Muscle of back (tissue), 13 donors: ENCODE results near the gene ZNF829. TPM values are rescaled to one million over a fixed set of nuclear protein-coding genes. Genes with fewer than 3 reads are reported as not detected.

Source experiments
- DNase-seq, 3 donors: peaks; one replicate each; pipeline versions ENCODE4 v3.0.0 to v3.0.0-alpha.2; 2013
- long read RNA-seq, 9 donors: transcript quantifications; one replicate each; lab custom pipeline, GENCODE V29; 2026
- polyA plus RNA-seq, 10 donors: library from polyadenylated mRNA; unstranded; fragments of 120-200 nt; gene quantifications; one replicate each; pipeline ENCODE4 v1.2.1, GENCODE V29; 2013; ENCODE audit not compliant: insufficient read length in 10 of 10

Gene ZNF829
- 1 to 10 TPM; 3.8 to 6.4 (median 4.4) TPM for polyA plus RNA-seq
- long read RNA-seq, donor 1: 0 reads
- long read RNA-seq, donor 2: 0 reads
- long read RNA-seq, donor 3: 0 reads
- long read RNA-seq, donor 4: 0 reads
- long read RNA-seq, donor 5: 0 reads
- long read RNA-seq, donor 6, partial matches to known transcripts: 0 of 1 reads
- long read RNA-seq, donor 6, other reads (novel, unspliced or antisense): 0 of 1 reads
- long read RNA-seq, donor 7: 0 reads
- long read RNA-seq, donor 8: 0 reads
- long read RNA-seq, donor 9: 0 reads

GRCh38 chr19:36915992-36916830 lies at the start of gene ZNF829, which contains the start of gene ZNF568:
Gene ZNF829, minus strand, starts transcription at chr19:36916291. Its CDS starts 1,124 bp downstream, at chr19:36915167.
Gene ZNF568, plus strand, starts transcription at chr19:36916332. Its CDS starts 6,439 bp downstream, at chr19:36922771.
- peak; percentile 90 to 99 (median 91) for DNase-seq

DNA sequence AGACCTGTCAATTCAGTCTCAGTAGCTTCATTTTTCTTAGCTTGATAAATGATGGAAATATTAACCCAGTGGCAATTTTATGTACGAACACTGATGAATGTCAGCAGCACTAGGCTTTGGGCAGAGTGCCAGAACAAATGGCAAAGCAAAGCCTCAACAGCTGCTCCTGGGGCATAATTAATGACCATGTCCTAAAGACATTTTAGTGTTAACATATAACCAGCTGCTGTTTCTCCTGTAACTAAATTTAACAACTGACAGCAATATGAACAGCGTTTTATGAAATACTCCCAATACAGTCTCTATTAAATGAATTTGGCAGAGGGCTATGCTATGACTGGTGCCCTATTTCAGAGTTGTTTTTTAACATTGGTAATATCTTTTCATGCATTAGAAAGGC lies 47.2 kb upstream of the ZNF829 start:
- DNase-seq: peak; percentile 73 to 82 (median 74)

DNA sequence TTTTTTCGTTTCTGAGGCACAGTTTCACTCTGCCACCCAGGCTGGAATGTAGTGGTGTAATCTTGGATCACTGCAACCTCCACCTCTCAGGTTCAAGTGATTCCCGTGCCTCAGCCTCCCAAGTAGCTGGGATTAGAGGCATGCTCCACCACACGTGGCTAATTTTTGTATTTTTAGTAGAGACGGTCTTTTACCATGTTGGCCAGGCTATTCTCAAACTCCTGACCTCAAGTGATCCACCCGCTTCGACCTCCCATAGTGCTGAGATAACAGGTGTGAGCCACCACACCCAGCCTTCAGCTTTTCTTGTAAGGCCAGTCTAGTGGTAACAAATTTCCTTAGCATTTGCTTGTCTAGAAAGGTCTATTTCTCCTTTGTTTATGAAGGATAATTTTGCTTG lies 46.3 kb upstream of the ZNF829 start:
- DNase-seq: no peak

GRCh38 chr19:36950335-36951119 lies 34.4 kb upstream of the ZNF829 start:
- DNase-seq: no peak

DNA sequence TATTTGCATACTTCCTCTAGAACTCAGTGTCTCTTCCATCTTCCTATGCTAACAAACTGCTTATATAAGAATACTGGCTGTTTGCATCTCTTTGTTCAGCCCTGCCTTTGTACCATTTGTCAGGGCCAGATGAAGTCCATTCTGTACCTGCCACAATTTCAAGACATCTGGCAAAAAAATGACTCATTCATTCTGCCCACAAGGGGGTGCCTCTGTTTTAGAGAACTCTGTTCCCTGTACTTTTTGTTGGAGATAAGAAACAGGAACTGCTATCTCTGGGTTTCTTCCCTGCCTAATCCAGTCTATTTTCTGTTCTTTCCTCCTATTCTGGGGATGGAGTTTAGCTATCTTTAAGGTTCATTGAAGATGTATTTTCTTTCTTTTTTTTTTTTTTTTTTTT lies 23.1 kb upstream of the ZNF829 start:
- no peak for DNase-seq

GRCh38 chr19:36931684-36932083 lies 15.6 kb upstream of the ZNF829 start:
- no peak for DNase-seq

GRCh38 chr19:36918090-36918489 lies 2.0 kb upstream of the ZNF829 start:
- no peak for DNase-seq

DNA sequence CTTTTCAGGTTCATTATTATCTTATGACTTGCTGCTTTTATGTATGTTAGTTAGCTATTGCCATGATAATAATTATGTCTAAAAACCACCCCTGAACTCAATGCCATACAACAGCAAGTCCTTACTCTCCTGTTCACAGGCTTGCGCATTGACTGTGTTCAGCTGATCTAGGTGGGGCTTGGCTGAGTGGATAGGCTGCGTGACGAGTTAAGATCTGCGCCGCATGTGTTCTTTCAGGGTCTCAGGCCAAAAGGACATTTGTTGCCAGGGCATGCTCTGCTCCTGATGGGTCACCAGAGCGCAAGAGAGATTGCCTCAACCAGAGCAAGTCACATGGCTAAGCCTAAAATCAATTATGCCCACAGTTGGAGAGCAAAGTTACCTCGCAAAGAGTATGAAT lies 900 bp upstream of the ZNF829 start:
- peak; percentile 41 to 66 (median 42) for DNase-seq

GRCh38 chr19:36898422-36898821 lies 17.7 kb downstream of the ZNF829 start:
- no peak for DNase-seq

DNA sequence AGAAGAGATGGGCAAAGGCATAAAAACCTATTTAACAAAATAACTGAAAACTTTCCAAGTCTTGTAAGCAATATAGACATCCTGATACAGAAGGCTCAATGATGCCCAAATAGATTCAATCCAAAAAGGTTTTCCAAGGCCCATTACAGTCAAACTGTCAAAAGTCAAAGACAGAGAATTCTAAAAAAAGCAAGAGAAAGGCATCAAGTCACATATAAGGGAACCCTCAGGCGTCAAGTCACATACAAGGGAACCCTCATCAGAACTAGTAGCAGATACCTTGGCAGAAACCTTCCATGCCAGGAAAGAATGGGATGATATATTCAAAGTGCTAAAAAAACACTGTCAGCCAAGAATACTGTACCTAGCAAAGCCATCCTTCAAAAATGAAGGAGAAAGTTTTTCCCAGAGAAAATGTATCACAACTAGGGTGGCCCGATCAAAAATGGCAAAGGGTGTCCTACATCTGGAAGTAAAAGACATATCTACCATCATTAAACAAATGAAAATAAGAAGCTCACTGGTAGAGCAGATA lies 21.2 kb downstream of the ZNF829 start:
- peak in 1 of 3 donors; percentile 2 for DNase-seq

GRCh38 chr19:36891768-36892357 lies 24.2 kb downstream of the ZNF829 start:
- DNase-seq: no peak

- no peak for DNase-seq
Measured at GRCh38 chr19:36876993-36877938, 38.8 kb downstream of the ZNF829 start.

- no peak for DNase-seq
Measured at GRCh38 chr19:36851898-36852297, 64.2 kb downstream of the ZNF829 start.

DNA sequence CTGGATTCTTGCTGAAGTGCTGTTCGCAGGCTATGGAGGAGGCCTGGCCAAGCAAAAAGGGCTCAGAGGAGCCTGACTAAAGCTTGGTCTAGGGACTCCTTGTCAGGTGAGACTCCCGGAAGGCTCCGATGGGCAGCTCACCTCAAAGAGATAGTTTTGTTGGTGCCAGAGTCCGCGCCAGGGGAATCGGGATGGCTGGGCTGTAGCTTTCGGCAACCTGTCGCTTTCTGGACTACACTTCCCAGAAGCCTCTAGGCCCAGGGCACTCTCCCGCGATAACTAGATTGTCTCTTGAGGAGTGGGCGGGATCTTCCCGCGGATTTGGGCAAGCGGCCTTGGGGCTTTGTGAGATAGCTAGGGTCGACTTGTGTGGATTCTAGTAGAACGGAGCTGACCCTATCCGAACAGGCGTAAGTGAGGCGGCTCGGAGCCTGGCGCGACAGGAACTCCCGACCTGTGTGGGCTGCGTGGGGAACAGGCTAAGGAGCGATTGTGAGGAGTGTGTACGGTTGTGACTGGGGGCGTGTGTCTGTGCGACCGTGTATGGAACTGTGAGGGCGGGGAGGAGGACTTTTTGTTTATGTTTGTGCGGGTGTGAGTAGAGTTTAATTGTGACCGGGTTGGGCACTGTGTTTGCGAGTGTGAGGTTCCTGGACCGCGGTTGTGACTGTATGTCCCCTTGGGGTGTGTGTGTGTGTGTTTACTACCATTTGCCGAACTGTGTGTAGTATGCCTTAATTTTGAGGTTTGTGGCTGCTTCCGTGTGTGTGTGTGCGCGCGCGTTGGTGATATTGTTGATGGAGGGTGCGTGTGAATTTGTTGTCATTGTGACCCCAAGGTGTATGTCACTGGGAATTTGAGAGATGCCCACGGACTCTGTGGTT lies 65.3 kb downstream of the ZNF829 start, which contains the start of gene ZNF345:
ZNF345 (plus strand) TSS at position 318 of the 884 bp plus-strand sequence. CDS start 25,955 bp downstream, outside the sequence.
- peak; percentile 96 to 99 (median 97) for DNase-seq

DNA sequence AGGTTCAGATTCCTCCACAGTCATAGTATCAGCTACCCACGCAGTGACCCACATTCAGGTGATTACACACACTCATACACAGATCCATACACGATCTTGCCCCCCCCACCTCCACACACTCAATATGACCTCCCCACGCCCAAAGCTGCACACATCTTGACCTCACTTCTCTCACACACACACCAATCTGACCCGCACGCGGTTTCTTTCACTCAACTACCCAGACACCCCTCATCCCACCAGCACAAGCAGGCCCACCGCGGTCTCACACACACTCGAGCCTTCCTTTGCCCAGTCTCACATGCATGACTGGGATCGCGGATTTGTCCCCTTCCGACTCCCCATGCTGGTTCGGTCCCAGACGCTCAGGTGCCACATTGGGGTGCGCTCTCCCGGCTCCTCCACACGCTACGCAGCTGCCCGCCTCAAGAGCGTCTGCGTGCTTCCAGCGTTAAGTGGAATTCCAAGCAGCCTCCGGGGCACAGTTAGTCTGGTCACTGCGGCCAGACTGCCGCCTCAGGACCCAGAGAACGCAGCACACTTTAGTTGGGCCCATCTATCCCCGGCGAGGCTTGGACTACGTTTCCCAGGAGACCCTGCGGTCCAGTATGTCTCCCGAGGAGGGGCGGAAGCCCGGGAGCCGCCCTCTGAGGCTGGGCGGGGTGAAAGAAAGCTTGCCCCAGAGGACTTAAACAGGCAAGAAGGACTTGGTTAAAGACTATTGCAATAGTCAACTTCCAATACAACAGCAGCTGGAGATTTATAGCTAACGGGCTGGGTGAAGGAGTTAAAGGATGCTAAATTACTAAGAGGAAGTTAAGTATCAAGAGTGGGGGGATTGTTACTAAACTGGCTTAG lies 66.2 kb downstream of the ZNF829 start:
- peak; percentile 90 to 98 (median 93) for DNase-seq

DNA sequence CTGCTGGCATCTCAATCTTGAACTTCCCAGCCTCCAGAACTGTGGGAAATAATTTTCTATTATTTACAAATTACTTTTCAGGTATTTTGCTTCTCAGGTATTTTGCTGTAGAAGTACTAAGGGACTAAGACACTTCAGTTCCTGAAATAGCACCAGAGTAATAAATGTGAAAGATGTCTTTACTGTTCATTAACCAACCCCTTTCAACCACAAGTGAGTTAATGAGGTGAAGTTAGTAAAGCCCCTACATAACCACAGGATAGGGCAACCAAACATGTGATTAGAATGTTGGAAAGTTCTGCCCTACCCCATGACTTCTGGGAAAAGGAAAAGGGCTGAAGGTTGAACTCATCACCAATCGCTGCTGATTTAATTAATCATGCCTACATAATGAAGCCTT lies 68.1 kb downstream of the ZNF829 start:
- DNase-seq: no peak

DNA sequence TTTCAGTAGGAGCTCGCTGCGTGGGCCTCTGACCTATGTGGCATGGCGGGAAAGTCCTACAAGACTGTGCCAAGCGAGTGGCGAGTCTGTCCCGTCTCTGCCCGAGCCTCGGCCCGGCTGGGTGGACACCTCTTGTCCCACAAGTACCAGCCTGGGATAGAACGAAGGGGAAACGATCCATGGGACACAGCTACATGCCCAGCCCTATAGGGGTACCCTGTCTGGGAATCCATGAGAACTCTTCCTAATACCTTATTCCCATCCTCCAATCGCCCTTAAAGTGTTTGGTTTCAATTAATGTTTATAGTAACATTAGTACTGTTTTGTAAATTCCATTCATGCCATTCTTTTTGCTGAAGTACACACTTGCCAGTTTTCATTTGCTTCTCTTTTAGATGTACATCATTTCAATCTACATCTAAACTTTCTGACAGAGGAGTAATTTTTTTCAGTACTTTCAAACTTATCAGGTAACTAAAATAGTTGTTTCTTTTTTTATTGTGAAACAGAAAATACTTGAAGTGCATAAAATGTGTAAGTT lies 77.2 kb downstream of the ZNF829 start:
- no peak for DNase-seq
